Neutrophil (primary cell): ENCODE measurements around the gene HMGCLL1.

Experiments used
- H3K27ac ChIP-seq: fragments of 200-600 bp; sonication (generic); 2 replicates; pipeline ENCODE4 v1.5.1; 2016; ENCODE audit warnings: mild to moderate bottlenecking, moderate library complexity
- H3K27me3 ChIP-seq: fragments of 200-600 bp; sonication (generic); 2 replicates; pipeline ENCODE4 v1.6.0; 2016; ENCODE audit warnings: mild to moderate bottlenecking
- H3K36me3 ChIP-seq: fragments of 200-600 bp; sonication (generic); 2 replicates; pipeline ENCODE4 v1.5.1; 2017
- H3K4me1 ChIP-seq, 2 experiments: fragments of 200-600 bp in 1 of 2; sonication (generic) in 1 of 2; 1 replicate in 1 of 2; 2 replicates in 1 of 2; pipeline versions ENCODE4 v1.5.1 to v1.6.1; 2013 to 2016; ENCODE audit warnings: low read depth in 1 of 2, low read length in 1 of 2, mild to moderate bottlenecking in 1 of 2, moderate library complexity in 1 of 2; ENCODE audit not compliant: control insufficient read depth in 1 of 2, insufficient read depth in 1 of 2
- H3K4me3 ChIP-seq, 2 experiments: fragments of 200-600 bp in 1 of 2; sonication (generic) in 1 of 2; 1 replicate in 1 of 2; 2 replicates in 1 of 2; pipeline ENCODE4 v1.5.1; 2013 to 2016; ENCODE audit warnings: low read depth in 1 of 2, low read length in 1 of 2, mild to moderate bottlenecking in 1 of 2, moderate library complexity in 1 of 2
- H3K9me3 ChIP-seq: fragments of 200-600 bp; sonication (generic); 2 replicates; pipeline ENCODE4 v1.5.1; 2016
- TF ChIP-seq, protein P1 (sequence below): fragments of 200-600 bp; sonication (generic); IDR thresholded peaks from 2 replicates; pipeline ENCODE4 v1.5.1; 2016; ENCODE audit warnings: antibody characterized with exemption

Gene HMGCLL1

DNA sequence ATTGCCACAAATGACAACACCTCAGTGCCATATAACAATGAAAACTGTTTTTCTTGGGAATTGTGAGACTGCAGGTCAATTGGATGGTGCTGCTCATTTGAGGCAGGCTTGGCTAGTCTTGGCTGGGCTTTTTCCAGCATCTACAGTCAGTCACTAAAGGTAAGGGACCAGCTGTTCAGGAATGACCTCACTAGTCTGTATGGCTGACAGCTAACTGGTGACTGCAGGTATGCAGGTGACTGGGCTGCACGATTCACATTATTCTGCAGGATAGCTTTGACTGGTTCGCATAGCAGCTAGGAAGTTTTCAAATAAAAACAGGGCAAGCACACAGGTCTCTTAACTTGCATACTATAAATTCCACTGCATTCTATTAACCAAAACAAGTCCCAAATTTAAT lies 22.1 kb upstream of the HMGCLL1 start:
- Histone ChIP-seq H3K27me3 (no peaks in the 10 kb centered on the region), H3K9me3 (no peaks in the 10 kb centered on the region), H3K27ac (no peak overlapping the region), H3K4me3 (no peak overlapping the region), H3K4me1 (no peaks in the 10 kb centered on the region), H3K36me3 (no peaks in the 10 kb centered on the region)
- TF ChIP-seq, protein P1, sequence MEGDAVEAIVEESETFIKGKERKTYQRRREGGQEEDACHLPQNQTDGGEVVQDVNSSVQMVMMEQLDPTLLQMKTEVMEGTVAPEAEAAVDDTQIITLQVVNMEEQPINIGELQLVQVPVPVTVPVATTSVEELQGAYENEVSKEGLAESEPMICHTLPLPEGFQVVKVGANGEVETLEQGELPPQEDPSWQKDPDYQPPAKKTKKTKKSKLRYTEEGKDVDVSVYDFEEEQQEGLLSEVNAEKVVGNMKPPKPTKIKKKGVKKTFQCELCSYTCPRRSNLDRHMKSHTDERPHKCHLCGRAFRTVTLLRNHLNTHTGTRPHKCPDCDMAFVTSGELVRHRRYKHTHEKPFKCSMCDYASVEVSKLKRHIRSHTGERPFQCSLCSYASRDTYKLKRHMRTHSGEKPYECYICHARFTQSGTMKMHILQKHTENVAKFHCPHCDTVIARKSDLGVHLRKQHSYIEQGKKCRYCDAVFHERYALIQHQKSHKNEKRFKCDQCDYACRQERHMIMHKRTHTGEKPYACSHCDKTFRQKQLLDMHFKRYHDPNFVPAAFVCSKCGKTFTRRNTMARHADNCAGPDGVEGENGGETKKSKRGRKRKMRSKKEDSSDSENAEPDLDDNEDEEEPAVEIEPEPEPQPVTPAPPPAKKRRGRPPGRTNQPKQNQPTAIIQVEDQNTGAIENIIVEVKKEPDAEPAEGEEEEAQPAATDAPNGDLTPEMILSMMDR: no peak

DNA sequence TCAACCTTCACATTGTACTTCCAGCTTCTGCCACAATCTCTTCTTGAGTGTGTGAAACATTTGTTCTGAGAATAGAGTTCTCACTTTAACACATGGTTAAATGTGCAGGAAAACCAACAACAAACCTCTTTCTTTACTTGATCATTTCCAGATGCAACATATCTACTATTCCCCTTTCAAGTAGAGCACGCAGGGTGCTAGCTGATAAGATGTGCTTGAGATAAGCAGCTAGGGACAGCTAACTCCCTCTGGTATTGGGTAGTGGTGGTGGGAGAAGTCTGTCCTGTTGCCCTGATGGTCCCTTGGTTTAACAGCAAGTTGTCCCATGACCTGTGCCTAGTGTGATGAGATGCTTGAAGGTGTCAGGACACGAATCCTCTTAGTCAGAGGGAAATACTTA lies 15.4 kb upstream of the HMGCLL1 start:
- no peak overlapping the region for H3K4me3 ChIP-seq
- TF ChIP-seq, protein P1: no peak

DNA sequence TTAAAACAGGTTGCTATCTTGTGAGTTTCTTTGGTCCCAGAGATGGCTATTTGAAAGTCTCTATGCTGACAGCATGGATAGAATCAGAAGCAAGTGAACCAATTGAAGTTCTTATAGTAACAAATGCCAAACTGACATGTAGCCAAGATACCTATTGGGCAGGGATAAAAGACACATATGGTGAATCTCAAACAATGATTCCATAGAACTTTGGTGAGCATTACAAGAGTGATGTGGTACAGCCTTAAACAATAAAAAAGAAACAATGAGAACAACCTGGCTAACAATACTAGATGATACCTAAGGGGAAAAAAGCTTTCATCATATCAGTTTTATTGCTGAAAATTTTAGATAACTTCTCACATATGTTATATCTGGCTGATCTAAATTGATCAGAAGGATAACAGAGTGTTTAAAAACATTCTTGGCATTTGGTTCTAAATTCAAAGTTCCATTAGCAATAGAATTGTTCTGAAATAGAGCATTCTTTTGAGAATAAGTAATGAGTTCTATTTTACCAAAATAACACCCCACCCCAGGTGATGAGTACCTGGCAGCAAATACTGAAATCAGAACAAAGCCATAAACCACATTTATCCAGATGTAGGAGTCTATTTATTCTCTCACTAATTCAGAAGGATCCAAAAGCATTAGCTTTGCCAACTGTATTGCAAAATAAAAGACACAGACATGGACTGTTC lies 5.8 kb upstream of the HMGCLL1 start:
- H3K27ac ChIP-seq: no peak overlapping the region
- H3K36me3 ChIP-seq: no peaks in the 10 kb centered on the region
- no peaks in the 10 kb centered on the region for H3K9me3 ChIP-seq
- TF ChIP-seq, protein P1: no peak
- no peaks in the 10 kb centered on the region for H3K4me1 ChIP-seq
- no peak overlapping the region for H3K4me3 ChIP-seq
- no peaks in the 10 kb centered on the region for H3K27me3 ChIP-seq

More for the DNA sequence above, 15.4 kb upstream of the HMGCLL1 start:
- Histone ChIP-seq H3K27ac (no peak overlapping the region), H3K36me3 (no peaks in the 10 kb centered on the region), H3K27me3 (no peaks in the 10 kb centered on the region), H3K9me3 (no peaks in the 10 kb centered on the region), H3K4me1 (no peaks in the 10 kb centered on the region)

DNA sequence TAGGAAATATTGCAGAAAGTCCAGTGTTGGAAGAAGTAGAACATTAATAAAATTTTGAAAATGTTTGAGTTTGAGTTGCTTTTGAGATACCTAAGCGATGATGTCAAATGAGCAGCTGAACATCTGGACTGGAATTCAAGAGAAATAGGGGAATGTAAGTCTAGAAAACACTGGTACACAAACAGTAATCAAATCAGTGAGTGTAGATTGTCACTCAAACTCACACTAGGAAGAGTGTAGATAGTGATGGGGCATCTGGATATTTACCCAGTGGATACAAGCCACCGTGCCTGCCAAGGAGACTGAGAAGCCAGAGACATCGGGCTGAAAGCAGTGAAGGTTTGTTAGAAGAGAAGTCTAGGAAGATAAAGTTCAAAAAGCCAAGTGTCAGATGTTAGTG lies 2.2 kb downstream of the HMGCLL1 start:
- Histone ChIP-seq H3K4me3 (no peak overlapping the region), H3K27me3 (peaks cover 19% of the 10 kb centered on the region), H3K36me3 (no peaks in the 10 kb centered on the region), H3K4me1 (no peaks in the 10 kb centered on the region), H3K9me3 (no peaks in the 10 kb centered on the region), H3K27ac (no peak overlapping the region)
- TF ChIP-seq, protein P1: no peak

DNA sequence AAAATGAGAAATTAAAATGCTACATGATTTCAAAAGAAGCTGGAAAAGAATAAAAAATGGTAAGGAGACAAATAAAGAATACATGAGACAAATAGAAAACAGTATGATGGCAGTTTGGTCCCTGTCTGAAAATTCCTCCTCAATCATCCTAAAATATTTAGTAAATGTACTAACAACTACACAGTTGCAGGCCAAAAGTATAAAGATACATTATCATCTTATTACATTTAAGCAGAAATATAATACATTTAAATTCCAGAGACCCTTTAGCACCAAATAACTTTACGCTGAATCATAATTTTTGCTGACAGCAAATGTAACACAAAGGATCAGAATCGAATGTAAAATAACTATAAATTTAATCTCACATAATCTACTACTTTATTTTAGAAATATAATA lies 4.4 kb downstream of the HMGCLL1 start:
- Histone ChIP-seq H3K27me3 (peaks cover 19% of the 10 kb centered on the region), H3K4me3 (no peak overlapping the region), H3K27ac (no peak overlapping the region), H3K9me3 (no peaks in the 10 kb centered on the region), H3K36me3 (no peaks in the 10 kb centered on the region), H3K4me1 (no peaks in the 10 kb centered on the region)
- TF ChIP-seq, protein P1: no peak
